T-helper 1 cell treated with Interleukin-12 subunit alpha and Interleukin-12 subunit beta and Interleukin-4 antibody, amounts not matched to agents 30 μg/mL and 1 μg/mL, for 36 hours (primary cell): ENCODE measurements around the gene ORAI1.
"Not testable (repeated sequence)": the region's sequence is repeated elsewhere in the genome, so short reads cannot be mapped to it uniquely, and the experiment has no call there.

Source experiments
- H3K27ac Mint-ChIP-seq: one replicate; pipeline ENCODE4 v1.8.0; 2021; ENCODE audit warnings: mild to moderate bottlenecking, mixed read lengths
- H3K27me3 Mint-ChIP-seq: one replicate; pipeline ENCODE4 v1.8.0; 2021; ENCODE audit warnings: low read depth, mixed read lengths
- H3K36me3 Mint-ChIP-seq: one replicate; pipeline ENCODE4 v1.8.0; 2021; ENCODE audit warnings: low read depth, mixed read lengths
- H3K4me1 Mint-ChIP-seq: one replicate; pipeline ENCODE4 v1.8.0; 2021; ENCODE audit warnings: low read depth, mixed read lengths
- H3K4me3 Mint-ChIP-seq: one replicate; pipeline ENCODE4 v1.8.0; 2021; ENCODE audit warnings: mild to moderate bottlenecking, moderate library complexity, mixed read lengths
- H3K9me3 Mint-ChIP-seq: one replicate; pipeline ENCODE4 v1.8.0; 2021; ENCODE audit warnings: mixed read lengths

ORAI1 gene

GRCh38 chr12:121626853-121627640, 717 bp downstream of the ORAI1 start:
- H3K27me3 Mint-ChIP-seq = no peaks in the 10 kb centered on the region
- peaks cover 43% of the 10 kb centered on the region for H3K4me1 Mint-ChIP-seq

GRCh38 chr12:121628037-121628436, 1.7 kb downstream of the ORAI1 start:
- Mint-ChIP-seq H3K4me3 (peak overlapping the region; percentile 96), H3K36me3 (peaks cover 28% of the 10 kb centered on the region), H3K4me1 (peaks cover 51% of the 10 kb centered on the region), H3K9me3 (no peaks in the 10 kb centered on the region), H3K27me3 (no peaks in the 10 kb centered on the region), H3K27ac (peak overlapping the region; percentile 95)

More at GRCh38 chr12:121626853-121627640, 717 bp downstream of the ORAI1 start:
- H3K9me3 Mint-ChIP-seq = no peaks in the 10 kb centered on the region
- peak overlapping the region; percentile 95 for H3K27ac Mint-ChIP-seq
- peak overlapping the region; percentile 96 for H3K4me3 Mint-ChIP-seq
- peaks cover 26% of the 10 kb centered on the region for H3K36me3 Mint-ChIP-seq

- Mint-ChIP-seq H3K36me3 (peaks cover 28% of the 10 kb centered on the region), H3K4me3 (peak overlapping the region; percentile 96), H3K27ac (peak overlapping the region; percentile 95), H3K27me3 (no peaks in the 10 kb centered on the region), H3K9me3 (no peaks in the 10 kb centered on the region), H3K4me1 (peaks cover 53% of the 10 kb centered on the region)
Measured at GRCh38 chr12:121628536-121628935, 2.2 kb downstream of the ORAI1 start.

- Mint-ChIP-seq H3K4me3 (peak overlapping the region; percentile 34), H3K9me3 (no peaks in the 10 kb centered on the region), H3K36me3 (peaks cover 28% of the 10 kb centered on the region)
Measured at GRCh38 chr12:121630791-121631355, 4.5 kb downstream of the ORAI1 start.

GRCh38 chr12:121632069-121632970, 6.0 kb downstream of the ORAI1 start:
- Mint-ChIP-seq H3K27ac (peak overlapping the region; percentile 83), H3K27me3 (no peaks in the 10 kb centered on the region), H3K9me3 (no peaks in the 10 kb centered on the region), H3K36me3 (peaks cover 32% of the 10 kb centered on the region), H3K4me3 (peak overlapping the region; percentile 67), H3K4me1 (peaks cover 60% of the 10 kb centered on the region)

More at GRCh38 chr12:121630791-121631355, 4.5 kb downstream of the ORAI1 start:
- no peaks in the 10 kb centered on the region for H3K27me3 Mint-ChIP-seq
- peaks cover 53% of the 10 kb centered on the region for H3K4me1 Mint-ChIP-seq
- peak overlapping the region; percentile 72 for H3K27ac Mint-ChIP-seq

GRCh38 chr12:121633833-121634196, 7.5 kb downstream of the ORAI1 start:
- H3K4me3 Mint-ChIP-seq = not testable (repeated sequence)
- H3K36me3 Mint-ChIP-seq = peaks cover 27% of the 10 kb centered on the region
- H3K4me1 Mint-ChIP-seq = peaks cover 64% of the 10 kb centered on the region

GRCh38 chr12:121634836-121635235, 8.5 kb downstream of the ORAI1 start:
- peaks cover 20% of the 10 kb centered on the region for H3K36me3 Mint-ChIP-seq
- H3K27ac Mint-ChIP-seq = peak overlapping the region; percentile 47
- no peaks in the 10 kb centered on the region for H3K9me3 Mint-ChIP-seq
- H3K4me1 Mint-ChIP-seq = peaks cover 56% of the 10 kb centered on the region
- H3K27me3 Mint-ChIP-seq = no peaks in the 10 kb centered on the region
- no peak overlapping the region for H3K4me3 Mint-ChIP-seq

More at GRCh38 chr12:121633833-121634196, 7.5 kb downstream of the ORAI1 start:
- not testable (repeated sequence) for H3K27ac Mint-ChIP-seq, H3K27me3 Mint-ChIP-seq, H3K9me3 Mint-ChIP-seq

GRCh38 chr12:121637231-121637914, 11.0 kb downstream of the ORAI1 start:
- peaks cover 19% of the 10 kb centered on the region for H3K36me3 Mint-ChIP-seq
- peak overlapping the region; percentile 84 for H3K27ac Mint-ChIP-seq
- no peaks in the 10 kb centered on the region for H3K9me3 Mint-ChIP-seq
- H3K4me3 Mint-ChIP-seq = peak overlapping the region; percentile 64
- peaks cover 39% of the 10 kb centered on the region for H3K4me1 Mint-ChIP-seq
- H3K27me3 Mint-ChIP-seq = no peaks in the 10 kb centered on the region

GRCh38 chr12:121638298-121639202, 12.2 kb downstream of the ORAI1 start:
- Mint-ChIP-seq H3K27me3 (no peaks in the 10 kb centered on the region), H3K36me3 (peaks cover 19% of the 10 kb centered on the region), H3K4me1 (peaks cover 31% of the 10 kb centered on the region), H3K4me3 (no peak overlapping the region), H3K27ac (peak overlapping the region; percentile 84), H3K9me3 (no peaks in the 10 kb centered on the region)

- peaks cover 20% of the 10 kb centered on the region for H3K4me1 Mint-ChIP-seq
- no peaks in the 10 kb centered on the region for H3K9me3 Mint-ChIP-seq
- H3K4me3 Mint-ChIP-seq = no peak overlapping the region
- H3K27me3 Mint-ChIP-seq = no peaks in the 10 kb centered on the region
- peak overlapping the region; percentile 36 for H3K27ac Mint-ChIP-seq
- H3K36me3 Mint-ChIP-seq = peaks cover 19% of the 10 kb centered on the region
Measured at GRCh38 chr12:121641343-121641630, 15.0 kb downstream of the ORAI1 start.

GRCh38 chr12:121648458-121649028, 22.2 kb downstream of the ORAI1 start:
- no peak overlapping the region for H3K27ac Mint-ChIP-seq
- no peak overlapping the region for H3K4me3 Mint-ChIP-seq
- peaks cover 17% of the 10 kb centered on the region for H3K4me1 Mint-ChIP-seq
- no peaks in the 10 kb centered on the region for H3K27me3 Mint-ChIP-seq
- H3K9me3 Mint-ChIP-seq = no peaks in the 10 kb centered on the region
- H3K36me3 Mint-ChIP-seq = peaks cover 18% of the 10 kb centered on the region

- H3K4me1 Mint-ChIP-seq = peaks cover 23% of the 10 kb centered on the region
- no peaks in the 10 kb centered on the region for H3K9me3 Mint-ChIP-seq
- no peak overlapping the region for H3K4me3 Mint-ChIP-seq
- H3K36me3 Mint-ChIP-seq = peaks cover 23% of the 10 kb centered on the region
- H3K27ac Mint-ChIP-seq = peak overlapping the region; percentile 58
- H3K27me3 Mint-ChIP-seq = no peaks in the 10 kb centered on the region
Measured at GRCh38 chr12:121649322-121649721, 23.0 kb downstream of the ORAI1 start.

GRCh38 chr12:121649819-121650353, 23.6 kb downstream of the ORAI1 start:
- Mint-ChIP-seq H3K4me3 (peak overlapping the region; percentile 34), H3K27ac (peak overlapping the region; percentile 72), H3K27me3 (no peaks in the 10 kb centered on the region), H3K36me3 (peaks cover 28% of the 10 kb centered on the region), H3K4me1 (peaks cover 26% of the 10 kb centered on the region), H3K9me3 (no peaks in the 10 kb centered on the region)
